NCI-H2196 treated with DMSO at 0.1 percent for 48 hours (cell line): ENCODE measurements around the gene SHISAL1.

Source experiments
- DNase-seq: peaks from one replicate; lab custom pipeline; 2025; ENCODE audit not compliant: unreplicated experiment; lab: John Stamatoyannopoulos, UW

SHISAL1 gene

GRCh38 chr22:44281768-44282637 lies 30.7 kb downstream of the SHISAL1 start:
- DNase-seq, result no peak

DNA sequence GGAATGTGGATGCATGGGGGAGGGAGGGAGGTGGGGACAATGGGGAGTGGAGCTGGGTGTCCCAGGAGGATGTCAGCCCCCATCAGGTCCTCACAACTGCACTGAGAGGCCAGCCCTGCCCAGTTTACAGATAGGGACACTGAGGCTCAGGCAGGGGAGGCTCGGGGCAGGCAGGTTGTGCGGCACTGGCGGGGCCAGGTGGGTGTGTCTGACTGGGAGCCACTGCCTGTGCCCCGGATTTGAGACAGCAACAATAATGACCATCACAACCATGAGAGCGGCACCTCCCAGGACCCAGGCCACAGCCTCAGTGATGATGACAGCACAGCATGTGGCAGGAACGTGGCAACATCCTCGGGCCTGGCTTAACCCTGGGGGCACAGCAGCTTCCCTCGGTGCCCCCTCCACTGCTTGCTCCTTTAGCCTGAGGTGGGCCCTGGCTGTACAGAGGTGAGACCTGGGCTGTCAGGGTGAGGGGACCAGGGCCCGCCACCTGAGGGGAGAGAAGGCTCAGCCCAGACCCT lies 32.0 kb downstream of the SHISAL1 start:
- DNase-seq, result no peak

DNA sequence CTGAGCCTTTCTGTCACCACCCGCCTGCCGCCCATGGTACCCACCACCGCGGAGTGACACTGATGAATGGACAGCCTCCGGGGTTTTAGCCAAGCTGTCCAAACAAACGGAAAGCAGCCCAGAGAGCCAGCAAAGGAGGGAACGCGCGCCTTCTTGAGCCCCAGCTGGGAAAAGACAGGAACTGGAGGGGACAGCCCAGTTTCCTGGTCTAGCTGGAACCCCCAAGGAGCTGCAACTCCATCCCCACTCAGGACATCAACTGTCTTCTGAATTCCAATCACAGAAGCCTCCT lies 33.7 kb downstream of the SHISAL1 start:
- no peak for DNase-seq

- DNase-seq, result no peak
Measured at GRCh38 chr22:44278243-44279068, 34.3 kb downstream of the SHISAL1 start.

DNA sequence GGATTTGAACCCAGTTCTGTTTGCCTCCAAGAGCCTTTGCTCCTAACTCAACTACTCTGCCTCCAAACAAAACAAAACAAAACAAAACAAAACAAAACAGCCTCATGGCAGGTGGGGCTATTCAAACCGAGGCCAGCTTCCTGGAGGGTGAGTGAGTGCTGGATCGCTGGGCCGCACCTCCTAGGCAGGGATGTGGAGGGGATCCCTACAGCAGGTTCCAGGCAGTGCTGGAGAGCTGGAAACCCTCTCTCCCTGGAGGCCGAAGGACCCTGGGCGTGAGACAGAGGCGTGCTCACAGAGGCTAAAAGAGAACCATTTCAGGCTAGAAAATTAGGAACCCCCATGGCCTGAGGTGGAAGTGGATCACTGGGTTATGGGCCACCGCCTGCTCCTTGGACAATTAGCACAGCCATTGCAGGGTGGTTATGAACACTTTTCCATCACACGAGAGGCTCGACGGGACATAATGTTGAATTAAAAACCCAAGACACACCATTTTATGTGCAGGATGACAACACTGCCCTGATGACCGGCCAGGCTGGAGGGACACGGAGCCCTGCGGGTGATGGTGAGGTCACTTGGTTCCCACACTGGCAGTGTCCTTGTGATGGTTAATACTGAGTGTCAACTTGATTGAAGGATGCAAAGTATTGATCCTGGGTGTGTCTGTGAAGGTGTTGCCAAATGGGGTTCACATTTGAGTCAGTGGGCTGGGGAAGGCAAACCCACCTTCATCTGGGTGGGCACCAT lies 35.2 kb downstream of the SHISAL1 start:
- no peak for DNase-seq

- no peak for DNase-seq
Measured at GRCh38 chr22:44276706-44277356, 35.9 kb downstream of the SHISAL1 start.

- no peak for DNase-seq
Measured at GRCh38 chr22:44276041-44276440, 36.7 kb downstream of the SHISAL1 start.

DNA sequence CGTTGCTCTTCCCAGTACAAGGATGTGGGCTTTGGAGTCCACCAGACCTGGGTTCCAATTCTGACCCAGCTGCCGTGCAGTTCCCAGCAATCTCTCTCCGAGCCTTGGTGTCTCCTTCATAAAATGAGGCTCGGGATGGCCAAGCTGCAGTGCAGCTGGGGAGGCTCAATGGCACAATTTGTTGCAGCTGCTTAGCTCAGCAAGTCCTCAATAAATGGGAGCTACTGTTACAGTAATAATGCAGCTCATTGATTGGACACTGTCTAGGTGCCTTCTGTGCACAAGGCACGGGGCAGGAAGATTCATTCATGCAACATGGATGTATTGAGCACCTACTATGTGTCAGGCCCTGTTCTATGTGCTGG lies 37.1 kb downstream of the SHISAL1 start:
- DNase-seq, result no peak

DNA sequence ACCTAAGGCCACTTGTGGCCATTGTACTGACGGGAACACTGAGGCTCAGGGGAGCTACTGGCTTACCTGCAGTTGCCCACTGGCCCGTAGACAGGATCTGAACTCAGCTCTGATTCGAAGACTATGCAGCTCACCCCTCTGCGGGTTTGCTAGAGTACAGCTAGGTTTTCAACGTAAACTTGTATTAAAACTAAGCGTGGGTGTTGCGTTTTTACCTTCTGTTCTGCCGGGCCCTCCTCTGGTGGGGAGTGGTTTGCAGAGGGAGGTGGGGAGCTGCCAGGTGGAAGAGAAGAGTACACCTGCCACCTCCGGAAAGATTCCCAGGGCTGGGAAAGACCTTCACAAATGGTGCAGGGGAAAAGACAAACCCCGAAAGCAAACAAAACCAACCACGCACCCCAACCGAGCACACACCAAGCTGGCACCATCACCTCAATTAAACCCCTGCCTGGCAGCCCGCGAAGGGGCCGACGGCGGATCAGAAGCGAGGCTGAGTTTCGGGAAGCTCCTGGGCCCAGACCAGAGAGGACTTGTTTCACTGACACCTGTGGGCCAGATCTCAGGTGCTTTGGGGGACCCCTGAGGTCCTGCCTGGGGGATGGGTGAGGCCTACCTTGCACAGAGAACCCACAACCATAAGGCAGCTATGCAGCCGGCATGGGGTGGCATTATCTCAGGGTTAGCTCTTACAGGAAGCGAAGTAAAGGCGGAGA lies 37.7 kb downstream of the SHISAL1 start:
- no peak for DNase-seq

GRCh38 chr22:44273175-44273574 lies 39.6 kb downstream of the SHISAL1 start:
- no peak for DNase-seq

DNA sequence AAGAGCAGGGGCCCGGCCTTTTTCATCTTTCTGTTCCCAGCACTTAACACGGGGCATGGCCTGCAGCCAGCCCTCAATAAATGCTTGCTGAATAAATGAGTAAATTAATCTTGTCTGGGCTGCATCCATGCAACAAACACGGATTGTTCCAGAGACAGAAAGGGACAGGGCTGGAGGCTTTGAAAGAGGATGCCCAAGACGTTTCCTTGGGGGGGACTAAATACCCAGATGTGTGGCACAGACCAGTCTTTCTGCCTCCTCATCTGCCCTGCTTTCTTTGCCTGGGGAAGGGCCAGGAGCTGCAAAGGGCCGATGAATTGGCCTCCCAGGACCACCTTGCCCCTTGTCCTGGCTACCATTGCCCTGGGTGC lies 40.4 kb downstream of the SHISAL1 start:
- no peak for DNase-seq

DNA sequence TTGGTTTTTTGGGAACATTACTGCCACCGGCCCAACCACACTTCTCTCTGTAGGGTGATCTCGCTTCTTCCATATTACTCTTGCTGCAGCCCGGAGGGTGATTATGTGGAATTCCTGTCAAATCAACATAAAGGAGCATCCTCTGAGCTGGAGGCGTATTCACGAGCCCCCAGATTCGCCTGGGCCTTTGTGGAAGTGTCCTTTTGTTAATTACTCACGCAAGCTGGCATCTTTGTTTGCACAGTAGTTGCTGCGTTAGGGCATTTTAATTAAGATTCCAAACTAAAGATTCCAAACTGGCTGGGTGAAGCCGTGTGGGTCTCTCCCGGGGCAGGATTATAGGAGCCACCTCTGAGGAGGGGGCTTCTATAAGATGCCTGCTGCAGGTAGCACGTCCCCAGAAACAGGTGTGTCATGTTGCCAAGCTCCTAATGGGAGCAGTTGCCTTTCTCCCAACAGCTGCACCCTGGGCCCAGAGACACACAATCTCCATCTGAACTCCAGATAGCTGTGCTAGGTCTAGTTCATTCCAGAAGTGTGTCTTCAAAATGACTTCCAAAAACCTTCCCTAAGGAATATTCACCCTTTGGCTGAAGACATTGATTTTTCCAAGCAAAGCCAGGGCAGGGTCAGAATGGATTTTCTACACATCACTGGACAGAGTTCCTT lies 40.9 kb downstream of the SHISAL1 start:
- no peak for DNase-seq

GRCh38 chr22:44271010-44271500 lies 41.7 kb downstream of the SHISAL1 start:
- DNase-seq, result no peak

DNA sequence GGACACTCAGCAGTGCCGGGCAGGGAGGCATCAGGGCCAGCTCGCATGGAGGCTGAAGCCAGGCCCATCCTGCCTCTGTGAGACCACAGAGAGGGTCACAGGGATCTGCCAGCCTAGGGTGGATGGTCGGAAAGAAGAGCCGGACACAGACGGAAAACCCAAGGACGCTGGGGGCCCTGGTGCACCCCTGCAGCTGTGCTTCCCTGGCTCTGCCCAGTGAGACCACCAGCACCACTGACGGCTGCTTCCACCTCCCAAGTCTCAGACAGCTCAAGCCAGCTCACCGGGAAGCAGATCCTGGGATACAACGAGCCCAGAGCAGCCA lies 42.2 kb downstream of the SHISAL1 start:
- DNase-seq, result no peak

DNA sequence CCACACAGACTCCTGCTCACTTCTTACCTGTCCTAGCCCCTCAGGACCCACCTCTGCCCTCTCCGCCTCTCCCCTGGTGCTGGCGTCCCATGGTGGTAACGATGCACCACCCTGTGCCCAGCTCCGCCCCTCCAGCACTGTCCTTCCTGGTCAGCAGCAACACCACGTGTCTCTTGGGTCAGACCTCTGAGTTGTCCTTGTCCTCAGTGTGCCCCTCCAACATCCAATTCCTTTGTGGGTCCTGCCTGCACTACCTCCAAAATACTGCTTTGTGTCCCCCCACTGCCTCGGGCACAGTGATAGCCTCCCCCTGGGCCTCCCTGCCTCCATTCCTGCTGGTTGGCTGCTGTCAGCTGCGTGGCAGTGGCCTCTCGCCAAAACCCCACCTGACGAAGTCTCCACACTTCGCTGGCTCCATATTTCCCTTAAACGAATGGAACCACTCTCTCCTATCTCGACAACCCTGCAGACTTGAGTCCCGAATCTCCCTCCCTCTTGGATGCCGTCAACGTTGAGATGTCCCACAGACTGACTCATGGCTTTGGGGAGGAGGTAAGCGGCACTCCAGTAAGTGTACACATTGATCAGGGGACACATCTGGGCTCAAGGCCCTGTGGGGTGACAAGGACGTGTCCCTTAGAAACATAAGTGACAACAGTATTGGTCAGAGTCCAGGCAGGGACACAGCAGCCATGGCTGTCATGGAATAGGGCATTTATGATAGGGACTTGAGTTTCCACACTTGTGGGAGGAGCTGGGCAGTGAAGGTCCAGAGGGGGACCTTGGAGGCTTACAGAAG lies 42.8 kb downstream of the SHISAL1 start:
- no peak for DNase-seq

DNA sequence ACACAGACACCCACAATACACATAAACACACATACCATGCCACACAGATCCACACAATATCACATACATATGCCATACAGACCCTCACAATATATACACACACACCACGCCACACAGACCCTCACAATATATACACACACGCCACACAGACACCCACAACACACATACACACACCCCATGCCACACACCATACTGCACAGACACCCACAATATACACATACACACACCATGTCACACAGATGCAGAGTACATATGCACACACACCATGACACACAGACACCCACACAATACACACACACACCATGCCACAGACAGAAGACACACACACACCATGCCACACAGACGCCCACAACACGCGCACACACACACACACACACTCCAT lies 43.6 kb downstream of the SHISAL1 start:
- no peak for DNase-seq

DNA sequence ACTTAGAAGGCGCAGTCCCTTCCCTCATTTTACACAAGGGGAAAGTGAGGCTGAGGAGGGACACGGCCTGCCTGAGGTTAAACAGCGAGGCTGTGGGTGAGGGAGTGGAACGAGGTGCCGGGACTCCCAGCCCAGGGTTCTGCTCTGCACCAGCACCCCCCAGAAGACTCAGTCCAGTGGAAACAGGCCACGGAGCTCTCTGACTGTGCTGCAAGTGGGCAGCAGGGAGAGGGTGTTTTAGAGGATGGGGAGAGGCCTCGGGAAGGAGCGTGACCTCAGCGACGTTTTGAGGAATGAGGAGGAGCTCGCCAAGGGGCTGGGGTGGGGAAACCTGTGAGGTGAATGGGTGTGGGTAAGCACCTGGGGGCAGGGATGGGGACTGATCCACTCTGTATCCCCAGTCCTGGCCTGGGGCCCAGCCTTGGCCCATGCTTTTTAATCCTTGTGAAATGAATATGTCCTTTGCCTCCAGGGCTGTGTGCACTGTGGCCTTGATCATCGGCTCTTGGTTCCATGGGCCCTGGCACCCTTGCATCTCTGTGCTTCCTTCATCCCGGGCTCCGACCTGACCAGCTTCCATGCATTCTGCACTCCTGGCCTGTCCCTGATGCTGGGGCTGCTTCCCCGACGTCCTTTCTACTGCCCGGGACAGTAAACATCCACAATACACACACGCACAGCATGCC lies 44.2 kb downstream of the SHISAL1 start:
- no peak for DNase-seq

- DNase-seq, result no peak
Measured at GRCh38 chr22:44267856-44268255, 44.9 kb downstream of the SHISAL1 start.
